G401 (cell line): ENCODE data around the gene TOM1. TPM values are rescaled to one million over a fixed set of nuclear protein-coding genes. Genes with fewer than 3 reads are reported as not detected.

Experiments
- DNase-seq: peaks from one replicate; pipeline ENCODE4 v3.0.0-alpha.2; 2015; ENCODE audit warnings: low spot score
- in situ Hi-C: cut with HindIII; loops from 2 replicates; pipeline ENCODE4 v1.10.0; 2016; ENCODE audit warnings: low sequenced_read_pairs, mixed read lengths
- total RNA-seq: library from RNA; depleted of rRNA; stranded (reverse); fragments of >200 nt; shearing (Covaris generic); gene quantifications from 2 replicates; pipeline ENCODE4 v1.2.3, GENCODE V29; 2014

The TOM1 gene
- total RNA-seq, 1 experiment from 2014 or later, result 47.5 TPM

DNA sequence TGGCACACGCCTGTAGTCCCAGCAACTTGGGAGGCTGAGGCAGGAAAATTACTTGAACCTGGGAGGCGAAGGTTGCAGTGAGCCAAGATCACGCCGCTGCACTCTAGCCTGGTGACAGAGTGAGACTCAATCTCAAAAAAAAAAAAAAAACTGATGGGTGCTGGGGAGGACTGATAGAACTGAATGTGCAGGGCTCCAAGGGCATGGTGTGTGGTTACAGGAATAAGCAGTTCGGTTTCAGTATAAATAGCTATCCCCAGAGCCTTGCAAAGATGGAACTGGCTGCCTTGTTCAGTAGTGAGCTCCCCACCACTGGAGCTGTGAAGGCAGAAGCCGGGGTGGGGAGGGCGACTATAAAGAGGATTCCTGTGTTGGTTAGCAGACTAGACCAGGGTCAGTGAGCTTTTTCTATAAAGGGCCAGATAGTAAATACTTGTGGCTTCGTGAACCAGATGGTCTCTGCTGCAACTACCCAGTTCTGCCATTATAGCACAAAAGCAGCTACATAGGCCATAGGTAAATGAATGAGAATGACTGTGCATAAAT, 5.9 kb downstream of the TOM1 start:
- in situ Hi-C loops, result no loop called here
- no peak for DNase-seq

DNA sequence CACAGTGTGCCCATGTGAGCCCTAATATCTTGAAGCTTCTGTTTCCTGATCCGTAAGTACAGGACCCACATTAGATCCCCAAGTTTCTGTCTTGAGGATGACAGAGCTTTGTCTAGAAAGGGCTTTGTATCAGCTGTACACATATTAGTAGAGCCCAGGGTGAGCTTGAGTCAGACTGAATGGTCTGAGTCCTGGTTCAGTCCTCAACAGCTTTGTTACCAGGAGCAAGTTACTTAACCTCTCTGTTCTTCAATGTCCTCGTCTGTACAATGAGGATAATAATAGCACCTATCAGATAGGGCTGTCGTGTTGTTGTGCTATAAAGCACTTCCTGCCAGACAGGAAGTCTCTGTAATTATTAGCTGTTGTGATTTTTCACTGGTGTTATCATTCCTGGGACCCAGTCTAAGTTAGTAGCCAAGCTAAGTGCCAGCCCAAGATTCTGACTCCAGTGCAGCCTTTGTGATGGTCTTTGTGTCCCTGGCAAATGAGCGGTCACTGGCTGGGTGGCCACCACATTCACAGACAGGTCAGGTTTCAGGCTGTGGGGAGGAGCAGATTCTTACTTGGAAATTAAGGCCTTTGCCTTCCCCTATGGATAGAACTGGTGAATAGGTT, 6.8 kb downstream of the TOM1 start:
- in situ Hi-C loops, result no loop called here

DNA sequence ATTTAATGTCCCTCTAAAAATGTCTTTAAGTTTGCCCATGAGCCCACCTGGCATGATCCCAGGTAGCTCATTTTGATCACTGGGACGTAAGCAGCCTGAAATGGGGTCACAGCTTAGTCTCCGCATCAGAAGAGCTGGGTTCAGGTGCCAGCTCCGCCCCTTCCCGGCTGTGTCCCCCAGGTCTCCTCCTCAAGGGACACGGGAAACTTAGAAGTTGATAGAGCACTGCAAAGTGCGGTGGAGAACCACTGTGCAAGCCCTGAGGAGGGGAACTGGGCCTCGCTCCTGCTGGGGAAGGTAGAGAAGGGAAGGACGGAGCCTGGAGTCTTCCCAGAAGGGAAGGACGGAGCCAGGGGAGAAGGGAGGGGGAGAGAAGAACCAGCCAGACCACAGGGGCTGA, 7.7 kb downstream of the TOM1 start:
- DNase-seq, result no peak
- in situ Hi-C loops, result no loop called here

More for the DNA sequence above, 6.8 kb downstream of the TOM1 start:
- DNase-seq, result no peak

DNA sequence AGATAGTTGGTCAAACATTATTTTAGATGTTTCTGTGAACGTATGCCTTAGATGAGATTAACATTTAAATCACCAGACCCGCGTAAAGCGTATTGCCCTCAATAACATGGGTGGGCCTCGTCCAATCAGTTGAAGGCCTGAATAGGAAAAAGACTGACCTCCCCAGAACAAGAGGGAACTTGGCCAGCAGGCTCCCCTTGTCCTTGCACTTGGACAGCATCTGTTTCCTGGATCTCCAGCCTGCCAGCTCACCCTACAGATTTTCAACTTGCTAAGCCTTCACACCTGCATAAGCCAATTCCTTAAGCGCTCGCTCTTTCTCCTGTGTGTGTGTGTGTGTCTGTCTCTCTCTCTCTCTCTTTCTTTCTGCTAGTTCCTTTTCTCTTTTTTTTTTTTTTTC, 8.2 kb downstream of the TOM1 start:
- in situ Hi-C loops, result no loop called here
- DNase-seq, result no peak

DNA sequence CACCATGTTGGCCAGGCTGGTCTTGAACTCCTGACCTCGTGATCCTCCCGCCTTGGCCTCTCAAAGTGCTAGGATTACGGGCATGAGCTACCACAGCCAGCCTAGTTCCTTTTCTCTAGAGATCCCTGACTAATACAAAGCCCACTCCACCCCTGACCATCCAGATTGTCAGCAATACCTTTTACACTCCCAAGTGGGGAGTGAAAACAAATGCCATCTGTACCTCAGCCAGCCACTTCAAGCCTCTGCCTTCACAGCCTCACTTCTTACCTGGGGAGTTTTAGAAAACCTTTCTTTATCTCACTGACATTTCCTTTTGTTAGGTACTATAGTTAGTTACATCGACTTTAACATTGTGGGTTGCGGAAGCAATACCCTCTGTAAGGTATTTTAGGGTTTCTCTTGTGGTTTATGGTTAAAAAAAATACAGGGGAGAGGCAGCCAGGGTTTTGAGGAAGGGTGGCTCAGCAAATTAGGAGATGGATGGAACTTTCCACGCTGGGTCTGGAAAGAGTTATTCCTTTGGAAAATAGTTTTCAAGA, 8.9 kb downstream of the TOM1 start:
- in situ Hi-C loops, result no loop called here
- no peak for DNase-seq

DNA sequence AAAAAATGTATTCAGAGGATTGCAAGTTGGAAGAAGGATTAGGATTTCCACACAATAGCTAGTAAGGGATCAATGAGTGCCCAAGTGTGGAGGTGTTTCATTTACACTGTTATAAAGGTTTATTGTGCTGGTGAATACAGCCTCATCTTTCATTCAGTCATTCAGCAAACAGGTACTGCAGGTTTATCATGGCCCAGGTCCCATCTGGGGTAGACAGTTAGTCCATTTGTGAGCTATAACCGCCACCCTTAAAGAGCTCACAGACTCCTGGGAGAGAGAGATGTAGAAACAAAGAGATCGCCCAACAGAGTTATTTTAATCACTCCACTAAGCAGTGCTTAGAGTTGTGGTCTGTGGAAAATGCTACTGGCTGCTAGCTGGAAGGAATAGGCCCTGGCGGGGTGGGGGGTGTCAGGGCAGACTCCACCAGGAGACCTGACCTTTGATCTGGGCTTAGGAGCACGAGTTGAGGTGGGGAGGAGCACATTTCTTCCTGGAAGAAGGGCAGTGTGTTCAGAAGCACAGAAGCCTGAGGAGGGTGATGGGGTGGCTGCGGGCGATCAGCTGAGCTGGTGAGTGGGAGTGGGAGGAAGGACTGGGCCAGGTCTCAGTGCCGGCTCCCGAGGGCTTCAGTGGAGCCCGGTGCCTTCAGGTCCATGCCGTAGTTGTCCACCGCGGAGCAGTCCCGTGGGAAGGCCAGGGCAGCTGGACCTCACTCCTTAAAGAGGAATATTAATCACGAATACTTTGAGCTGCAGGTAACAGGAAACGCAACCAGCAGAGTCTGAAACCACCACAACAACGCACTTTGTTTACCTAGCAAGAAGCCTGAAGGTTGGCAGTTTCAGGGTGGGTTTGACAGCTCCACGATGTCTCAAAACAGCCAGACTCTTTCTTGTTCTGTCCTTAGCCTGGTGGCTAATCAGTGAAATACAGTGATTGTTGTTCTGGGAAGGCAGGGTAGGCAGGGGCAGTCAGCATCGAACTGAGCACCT, 11.2 kb downstream of the TOM1 start:
- DNase-seq, result no peak
- in situ Hi-C loops, result no loop called here

DNA sequence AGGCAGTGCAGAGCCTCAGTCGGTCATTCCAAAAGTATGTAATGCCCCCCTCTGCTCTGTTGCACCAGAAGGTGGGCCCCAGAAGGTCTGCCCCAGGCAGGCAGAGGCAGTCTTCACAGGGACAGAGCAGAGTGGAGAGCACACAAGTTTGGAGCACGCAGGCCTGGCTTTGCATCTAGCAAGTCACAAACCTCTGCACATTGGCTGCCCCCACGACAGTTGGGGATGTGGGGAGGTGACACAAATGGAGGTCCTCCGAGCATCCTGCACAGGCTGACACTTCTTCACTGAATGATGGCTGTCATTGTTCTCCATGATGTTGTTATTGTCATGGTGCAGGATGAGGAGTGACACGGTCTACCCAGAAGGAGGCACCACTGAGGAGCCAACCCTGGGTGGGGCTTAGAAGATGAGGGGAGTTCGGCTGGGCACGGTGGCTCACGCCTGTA, 11.9 kb downstream of the TOM1 start:
- in situ Hi-C loops, result no loop called here
- DNase-seq, result no peak

DNA sequence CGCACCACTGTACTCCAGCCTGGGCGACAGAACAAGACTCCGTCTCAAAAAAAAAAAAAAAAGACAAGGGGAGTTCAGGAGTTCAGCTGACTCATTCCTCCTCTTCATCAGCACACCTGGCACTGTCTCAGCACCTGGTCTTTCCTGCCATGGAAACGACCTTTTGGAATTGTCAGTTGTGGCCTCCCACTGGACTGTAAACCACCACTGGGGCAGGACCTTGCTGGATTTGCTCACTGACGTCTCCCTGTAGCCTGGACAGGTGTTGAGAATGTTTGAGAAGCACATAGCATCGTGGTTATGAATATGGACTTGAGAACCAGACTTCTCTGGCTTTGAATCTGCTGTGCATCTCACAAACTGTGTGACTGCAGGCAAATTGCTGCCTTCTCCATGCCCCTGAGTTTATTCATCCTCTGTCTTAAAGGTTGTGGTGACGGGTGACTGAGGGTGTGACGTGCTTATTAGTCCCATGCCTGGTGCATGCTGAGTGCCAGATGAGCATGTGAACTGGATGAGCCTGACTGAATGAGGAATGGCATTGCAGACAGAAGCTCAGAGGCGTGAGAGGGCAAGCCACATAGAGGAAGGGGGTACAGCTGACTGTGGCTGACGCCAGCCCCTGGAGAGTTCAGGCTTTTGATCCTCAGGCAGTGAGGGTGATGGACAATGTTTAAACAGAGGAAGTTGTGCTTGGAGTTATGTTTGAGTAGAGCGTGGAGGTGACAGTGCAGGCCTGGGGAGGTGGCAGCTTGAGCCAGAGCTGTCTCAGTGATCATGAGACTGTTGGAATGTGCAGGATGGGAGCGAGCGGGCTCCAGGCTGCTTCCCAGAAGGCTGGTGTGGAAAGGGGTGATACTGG, 12.7 kb downstream of the TOM1 start:
- in situ Hi-C loops, result no loop called here
- no peak for DNase-seq

DNA sequence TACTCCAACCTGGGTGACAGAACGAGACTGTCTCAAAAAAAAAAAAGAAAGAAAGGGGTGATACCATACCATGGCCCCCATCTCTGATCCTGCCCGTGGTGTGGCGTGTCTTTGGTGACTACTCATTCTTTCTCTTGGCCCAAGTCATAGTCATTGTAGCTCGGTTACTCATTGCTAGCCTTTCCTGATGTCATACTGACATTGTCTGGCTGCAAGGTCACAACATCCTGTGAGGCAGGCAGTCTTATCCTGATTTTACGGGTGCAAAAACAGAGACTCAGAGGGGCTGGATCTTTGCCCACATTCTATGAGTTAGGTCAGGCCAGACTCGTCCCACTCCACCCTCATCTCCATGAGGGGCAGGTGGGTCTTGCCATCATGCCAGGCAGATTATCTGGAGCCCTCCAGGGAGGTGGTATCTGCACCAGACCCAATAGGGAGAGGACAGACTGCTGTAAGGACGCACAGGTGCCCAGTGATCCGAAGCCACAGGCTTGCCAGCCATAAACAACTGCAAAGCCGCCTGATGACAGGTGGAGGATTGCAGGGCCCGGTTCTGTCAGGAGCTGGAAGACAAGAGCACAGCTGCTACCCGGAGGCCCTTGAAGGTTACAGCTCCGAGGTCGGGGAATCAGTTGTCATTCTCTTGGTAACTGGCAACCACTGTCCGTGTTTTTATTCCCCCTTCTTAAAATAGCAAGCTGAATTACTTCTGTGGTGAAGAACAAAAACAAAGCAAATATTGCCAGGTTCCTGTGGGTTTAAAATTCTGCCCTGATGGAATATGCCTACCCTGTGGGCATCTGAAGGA, 13.8 kb downstream of the TOM1 start:
- in situ Hi-C loops, result no loop called here
- DNase-seq, result no peak

DNA sequence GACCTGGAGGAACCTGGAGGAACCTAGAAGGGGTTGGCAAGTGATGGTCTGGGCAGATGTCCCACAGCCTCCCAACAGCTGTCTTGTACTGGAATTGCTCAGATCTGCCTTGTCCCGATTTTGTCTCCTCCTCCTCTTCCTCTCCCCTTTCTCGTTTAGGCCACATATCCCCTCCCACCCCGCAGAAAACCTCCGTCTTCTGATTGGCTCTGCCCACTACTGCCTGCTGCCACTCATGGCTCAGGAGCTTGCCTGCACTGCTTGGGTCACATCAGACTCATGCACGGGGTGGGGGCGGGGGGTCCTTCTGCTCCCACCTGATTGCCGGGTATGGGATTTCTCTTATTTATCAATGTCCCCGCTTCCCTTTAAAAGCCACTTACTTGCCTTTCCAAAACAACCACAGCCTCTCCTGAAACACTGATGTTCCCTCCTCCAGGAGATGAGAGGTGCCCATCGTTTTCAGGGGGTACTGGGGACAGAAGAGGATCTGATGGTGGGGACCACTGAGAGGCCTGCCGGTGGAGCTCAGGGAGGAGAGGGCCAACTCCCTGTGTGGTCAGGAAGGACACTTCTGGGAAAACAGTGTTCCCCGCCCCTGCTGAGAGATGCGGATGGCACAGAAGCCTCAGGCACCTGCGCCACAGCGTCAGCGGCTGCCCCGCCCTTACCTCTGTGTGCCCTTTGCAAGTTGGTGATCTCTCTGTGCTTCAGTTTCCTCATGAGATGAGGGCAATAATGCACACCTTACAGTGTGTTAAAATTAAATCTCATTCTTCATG, 14.7 kb downstream of the TOM1 start:
- in situ Hi-C loops, result no loop called here

DNA sequence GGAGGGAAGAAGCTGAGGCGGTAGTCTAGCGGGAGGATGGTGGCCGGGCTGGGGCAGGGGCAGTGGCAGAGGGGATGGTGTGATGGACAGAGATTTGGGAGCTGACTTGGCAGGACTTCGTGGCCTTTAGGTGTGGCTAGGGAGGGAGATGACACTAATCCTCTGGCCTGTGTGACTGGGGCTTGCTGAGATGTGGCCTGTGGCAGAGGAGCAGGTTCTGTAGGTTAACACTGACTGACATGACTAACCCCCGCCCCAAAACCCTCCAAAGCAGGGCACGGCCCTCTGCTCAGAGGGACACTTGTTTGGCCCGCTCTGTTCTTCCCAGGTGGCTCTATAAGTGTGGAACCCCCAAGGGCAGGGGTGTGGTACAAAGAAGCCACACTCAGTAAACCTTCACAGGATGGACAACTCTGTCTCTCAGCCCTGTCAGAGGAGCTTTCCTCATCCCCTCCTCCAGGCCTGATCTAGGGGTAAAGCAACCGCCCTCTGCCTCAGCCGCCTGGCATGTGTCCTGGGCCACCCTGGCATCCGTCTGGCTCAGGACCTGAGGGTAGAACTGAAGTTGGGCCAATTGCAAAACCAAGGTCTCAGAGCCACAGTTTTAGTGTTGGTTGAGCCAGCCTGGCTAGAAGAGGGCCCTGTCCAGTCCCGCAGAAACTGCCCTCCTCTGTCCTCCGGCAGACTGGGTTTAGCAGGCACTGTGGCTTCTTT, 15.6 kb downstream of the TOM1 start:
- peak; percentile 27 for DNase-seq
- in situ Hi-C loops, result no loop called here

More for the DNA sequence above, 14.7 kb downstream of the TOM1 start:
- no peak for DNase-seq

DNA sequence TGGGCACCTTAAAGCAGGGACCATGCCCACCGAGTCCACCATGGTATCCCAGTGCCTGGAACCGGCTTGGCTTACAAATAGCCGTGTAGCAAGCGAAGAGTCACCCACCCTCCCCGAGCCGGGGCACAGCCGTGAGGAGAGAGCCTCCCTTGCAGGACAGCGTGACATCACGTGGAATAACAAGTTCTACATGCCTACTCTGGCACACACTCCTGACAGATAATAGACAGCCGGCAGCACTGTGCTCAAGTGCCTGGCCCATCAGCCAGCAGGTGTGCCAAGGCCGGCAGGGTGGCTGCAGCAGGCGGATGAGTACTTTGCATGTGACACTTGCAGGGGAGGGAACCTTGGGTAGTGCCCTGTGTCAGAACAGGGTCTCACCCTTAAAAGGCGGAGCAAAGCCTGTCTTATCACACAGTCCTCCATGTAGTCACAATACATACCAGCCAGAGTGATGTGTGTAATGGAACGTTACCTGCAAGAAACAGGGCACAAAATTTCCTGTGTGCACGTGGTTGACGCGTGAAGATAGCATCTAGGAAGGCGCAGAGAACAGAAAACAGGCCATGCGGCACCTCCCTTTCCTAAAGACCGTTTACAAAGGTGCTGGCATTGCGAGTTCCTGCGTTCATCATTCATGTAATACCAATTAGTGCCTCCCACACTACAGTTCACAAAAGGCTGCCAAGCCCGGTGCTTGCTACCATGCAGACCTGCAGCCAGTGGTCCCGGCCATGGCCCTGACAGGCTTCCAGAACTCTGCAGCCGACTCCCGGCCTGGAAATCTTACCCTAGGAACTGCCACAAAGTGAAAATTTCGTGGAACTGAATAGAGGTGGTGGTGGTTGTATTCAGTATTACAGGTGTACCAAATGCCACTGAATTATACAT, 16.4 kb downstream of the TOM1 start:
- in situ Hi-C loops, result no loop called here
- peak; percentile 63 for DNase-seq

DNA sequence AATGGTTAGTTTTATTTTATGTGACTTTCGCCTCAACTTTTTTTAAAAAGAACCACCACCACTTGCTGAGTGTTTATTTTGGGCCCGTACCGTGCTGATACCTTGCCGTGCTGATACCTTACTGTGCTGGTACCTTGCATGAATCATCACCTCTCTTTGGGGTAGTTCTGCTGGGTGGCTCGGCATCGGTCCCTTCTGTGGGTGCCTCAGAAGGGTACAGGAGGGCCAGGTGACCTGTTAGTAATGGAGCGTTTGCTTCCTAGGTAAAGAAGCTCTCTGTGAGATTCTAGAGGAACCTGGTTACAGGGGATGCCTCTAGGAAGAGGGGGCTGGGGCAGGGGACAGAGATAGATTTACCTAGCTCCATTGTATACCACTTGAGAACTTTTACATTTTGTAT, 17.1 kb downstream of the TOM1 start:
- no peak for DNase-seq
- in situ Hi-C loops, result no loop called here

DNA sequence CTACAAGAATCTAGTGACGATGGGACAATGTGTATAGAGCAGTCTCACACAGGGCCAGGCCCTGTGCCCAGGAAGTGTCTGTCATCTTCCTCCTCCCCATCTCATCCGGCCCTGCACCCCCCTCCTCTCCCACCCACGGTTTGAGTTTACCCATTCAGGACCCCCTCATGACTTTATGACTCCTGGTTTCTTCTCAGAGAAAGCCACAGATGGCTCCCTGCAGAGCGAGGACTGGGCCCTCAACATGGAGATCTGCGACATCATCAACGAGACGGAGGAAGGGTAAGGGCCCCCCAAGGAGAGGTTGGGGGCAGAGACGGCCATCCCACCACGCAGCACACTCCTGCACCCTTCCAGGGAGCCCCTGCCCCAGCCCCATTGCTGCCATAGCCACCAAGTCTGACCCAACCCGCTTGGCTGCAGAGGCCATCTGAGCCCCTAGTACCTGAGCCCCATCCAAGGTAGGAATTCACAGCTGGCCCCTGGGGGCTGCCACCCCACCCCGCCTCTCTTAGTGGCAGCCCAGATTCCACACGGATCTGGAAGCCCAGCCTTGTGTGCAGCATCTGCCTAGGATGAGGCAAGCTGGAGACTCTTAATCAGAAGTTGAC, 18.1 kb downstream of the TOM1 start:
- in situ Hi-C loops, result no loop called here
- DNase-seq, result no peak

DNA sequence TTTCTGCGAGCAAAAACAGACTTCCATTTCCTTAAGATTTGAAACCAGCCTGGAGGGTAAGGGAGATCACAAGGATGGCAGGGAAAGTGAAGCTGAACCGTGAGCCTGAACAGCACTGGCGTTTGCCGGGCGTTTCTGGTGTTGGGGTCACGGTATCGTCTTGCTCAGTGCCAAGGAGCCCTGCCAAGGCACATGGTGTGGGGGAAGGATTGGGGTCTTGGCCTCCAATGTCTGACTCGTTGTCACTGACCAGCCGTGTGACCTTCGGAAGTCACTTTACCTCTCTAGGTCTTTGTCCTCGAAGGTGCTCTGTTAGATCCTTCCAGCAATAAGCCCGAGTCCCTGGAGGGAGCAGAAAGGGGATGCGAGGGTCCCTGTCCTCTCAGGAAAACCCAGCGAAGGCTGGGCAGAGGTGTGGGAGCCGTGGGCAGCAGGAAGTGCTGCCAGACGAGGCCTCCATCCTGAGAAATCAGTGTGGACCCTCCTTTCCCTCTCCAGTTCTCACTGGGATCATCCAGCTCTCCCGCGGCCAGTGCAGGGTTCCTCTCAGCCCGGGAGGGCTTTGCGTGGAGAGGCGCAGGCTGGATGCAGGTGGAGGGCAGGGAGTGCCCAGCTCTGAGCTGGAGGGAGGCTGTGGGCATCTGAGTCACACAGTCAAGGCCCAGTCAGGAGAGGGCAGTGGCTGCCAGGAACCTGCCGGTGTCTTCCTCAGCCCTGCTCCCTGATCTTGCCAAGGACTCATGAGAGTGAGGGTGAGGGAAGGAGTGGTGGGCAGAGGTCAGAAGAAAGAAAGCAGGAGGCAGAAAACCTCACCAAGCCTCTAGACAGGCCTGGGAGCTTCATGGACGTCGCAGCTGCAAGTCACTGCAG, 18.9 kb downstream of the TOM1 start:
- no peak for DNase-seq
- in situ Hi-C loops, result no loop called here
